ENCODE measurements around the gene CELF2. TPM values are rescaled to one million over a fixed set of nuclear protein-coding genes. Genes with fewer than 3 reads are reported as not detected.

Gene CELF2
- total RNA-seq, 1 experiment from 2014 or later: not detected

DNA sequence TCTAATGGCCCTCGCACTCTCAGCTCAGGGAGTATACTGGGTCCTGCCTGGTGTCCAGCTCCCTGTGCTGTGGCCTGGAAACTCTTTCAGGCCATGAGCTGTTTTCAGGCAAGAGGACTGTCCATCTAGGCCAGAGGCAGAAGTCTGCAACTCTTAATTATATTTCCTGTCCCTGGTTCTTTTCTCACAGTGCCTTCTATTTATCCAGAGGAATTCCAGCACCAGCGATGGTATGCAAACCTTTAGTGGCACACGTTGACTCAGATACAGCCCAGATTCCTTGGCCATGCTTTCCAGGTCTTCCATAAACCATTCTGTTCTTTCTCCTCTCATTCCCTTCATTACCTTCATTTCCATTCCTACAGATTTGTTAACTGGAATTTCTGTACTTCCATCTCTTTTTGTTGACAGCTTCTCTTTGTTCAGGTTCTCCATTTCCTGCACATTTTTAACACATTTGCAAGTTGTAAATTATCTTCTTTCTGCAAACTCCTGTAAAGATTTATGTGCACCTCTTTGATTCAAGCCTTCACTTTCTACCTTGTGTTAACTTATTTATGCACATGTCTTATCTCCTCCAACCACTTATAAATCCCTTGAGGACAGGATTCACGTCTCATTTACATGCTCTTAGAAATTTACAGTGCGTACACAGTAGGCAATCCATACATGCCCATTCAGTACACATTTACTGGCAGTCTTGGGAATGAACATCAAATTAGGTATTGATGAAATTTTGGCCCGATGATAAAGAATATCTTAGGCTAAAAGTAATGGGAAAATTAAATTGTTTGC is 172.1 kb downstream of the CELF2 start:
- BruUV-seq (replicated peaks): no TSS peak

DNA sequence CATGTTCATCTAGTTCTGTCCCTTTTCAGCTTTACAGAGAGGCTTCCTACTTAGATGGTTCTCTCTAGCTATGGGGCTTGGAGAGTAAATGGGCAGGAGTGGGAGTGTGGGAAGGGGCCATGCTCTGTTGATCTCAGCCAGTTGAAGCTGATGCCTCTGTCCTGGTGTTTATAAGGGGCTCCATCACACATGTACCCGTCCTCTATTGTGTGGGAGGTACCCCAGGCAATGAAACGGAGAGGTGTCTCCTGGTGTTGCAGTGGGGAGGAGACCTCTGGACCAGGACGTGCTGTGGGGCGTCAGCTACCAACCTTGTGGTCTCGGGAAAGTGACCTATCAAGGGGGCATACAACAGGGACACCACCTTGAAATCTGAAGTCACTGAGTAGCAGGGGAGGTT is 173.5 kb downstream of the CELF2 start:
- Histone ChIP-seq H3K27me3 (replicated peaks; ENCODE audit: insufficient read depth, low read depth, low read length, poor library complexity) (peaks cover 58% of the 10 kb centered on the region), H3K36me3 (ENCODE audit: insufficient read depth, low read length, poor library complexity, severe bottlenecking) (no peaks in the 10 kb centered on the region), H3K9me3 (ENCODE audit: low read depth, low read length, poor library complexity, severe bottlenecking) (no peaks in the 10 kb centered on the region), H3K4me1 (ENCODE audit: insufficient read depth, low read length, poor library complexity, severe bottlenecking) (no peaks in the 10 kb centered on the region), H3K4me3 (ENCODE audit: low read depth, low read length, poor library complexity, severe bottlenecking) (no peak overlapping the region), H3K27ac (ENCODE audit: low read depth, low read length, poor library complexity, severe bottlenecking) (no peak overlapping the region)
- no peak for DNase-seq (ENCODE audit: low spot score)
- ChIA-PET CTCF (no interaction called here), POLR2A (ENCODE audit: low non-redundant PET) (no interaction called here)
- TF ChIP-seq, protein P1, sequence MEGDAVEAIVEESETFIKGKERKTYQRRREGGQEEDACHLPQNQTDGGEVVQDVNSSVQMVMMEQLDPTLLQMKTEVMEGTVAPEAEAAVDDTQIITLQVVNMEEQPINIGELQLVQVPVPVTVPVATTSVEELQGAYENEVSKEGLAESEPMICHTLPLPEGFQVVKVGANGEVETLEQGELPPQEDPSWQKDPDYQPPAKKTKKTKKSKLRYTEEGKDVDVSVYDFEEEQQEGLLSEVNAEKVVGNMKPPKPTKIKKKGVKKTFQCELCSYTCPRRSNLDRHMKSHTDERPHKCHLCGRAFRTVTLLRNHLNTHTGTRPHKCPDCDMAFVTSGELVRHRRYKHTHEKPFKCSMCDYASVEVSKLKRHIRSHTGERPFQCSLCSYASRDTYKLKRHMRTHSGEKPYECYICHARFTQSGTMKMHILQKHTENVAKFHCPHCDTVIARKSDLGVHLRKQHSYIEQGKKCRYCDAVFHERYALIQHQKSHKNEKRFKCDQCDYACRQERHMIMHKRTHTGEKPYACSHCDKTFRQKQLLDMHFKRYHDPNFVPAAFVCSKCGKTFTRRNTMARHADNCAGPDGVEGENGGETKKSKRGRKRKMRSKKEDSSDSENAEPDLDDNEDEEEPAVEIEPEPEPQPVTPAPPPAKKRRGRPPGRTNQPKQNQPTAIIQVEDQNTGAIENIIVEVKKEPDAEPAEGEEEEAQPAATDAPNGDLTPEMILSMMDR (conservative IDR thresholded peaks at IDR 0.05; ENCODE audit: low read depth, low read length): no peak
- no peak for TF ChIP-seq EZH2 (IDR thresholded peaks at IDR 0.05; ENCODE audit: borderline replicate concordance, low read depth, low read length, poor library complexity, severe bottlenecking)
- BruUV-seq (replicated peaks): no TSS peak
- intact Hi-C loops (cut with micrococcal nuclease; ENCODE audit: unreplicated experiment): no loop called here

More for the DNA sequence above, 172.1 kb downstream of the CELF2 start:
- H3K9me3 ChIP-seq (ENCODE audit: low read depth, low read length, poor library complexity, severe bottlenecking): no peaks in the 10 kb centered on the region
- ChIA-PET POLR2A (ENCODE audit: low non-redundant PET) (no interaction called here), CTCF (no interaction called here)
- H3K27me3 ChIP-seq (replicated peaks; ENCODE audit: insufficient read depth, low read depth, low read length, poor library complexity): peaks cover 51% of the 10 kb centered on the region
- no peak overlapping the region for H3K27ac ChIP-seq (ENCODE audit: low read depth, low read length, poor library complexity, severe bottlenecking)
- TF ChIP-seq, protein P1 (conservative IDR thresholded peaks at IDR 0.05; ENCODE audit: low read depth, low read length): no peak
- no peak for TF ChIP-seq EZH2 (IDR thresholded peaks at IDR 0.05; ENCODE audit: borderline replicate concordance, low read depth, low read length, poor library complexity, severe bottlenecking)
- no peak for DNase-seq (ENCODE audit: low spot score)
- intact Hi-C loops (cut with micrococcal nuclease; ENCODE audit: unreplicated experiment): no loop called here
- H3K36me3 ChIP-seq (ENCODE audit: insufficient read depth, low read length, poor library complexity, severe bottlenecking): no peaks in the 10 kb centered on the region
- no peak overlapping the region for H3K4me3 ChIP-seq (ENCODE audit: low read depth, low read length, poor library complexity, severe bottlenecking)
- no peaks in the 10 kb centered on the region for H3K4me1 ChIP-seq (ENCODE audit: insufficient read depth, low read length, poor library complexity, severe bottlenecking)

DNA sequence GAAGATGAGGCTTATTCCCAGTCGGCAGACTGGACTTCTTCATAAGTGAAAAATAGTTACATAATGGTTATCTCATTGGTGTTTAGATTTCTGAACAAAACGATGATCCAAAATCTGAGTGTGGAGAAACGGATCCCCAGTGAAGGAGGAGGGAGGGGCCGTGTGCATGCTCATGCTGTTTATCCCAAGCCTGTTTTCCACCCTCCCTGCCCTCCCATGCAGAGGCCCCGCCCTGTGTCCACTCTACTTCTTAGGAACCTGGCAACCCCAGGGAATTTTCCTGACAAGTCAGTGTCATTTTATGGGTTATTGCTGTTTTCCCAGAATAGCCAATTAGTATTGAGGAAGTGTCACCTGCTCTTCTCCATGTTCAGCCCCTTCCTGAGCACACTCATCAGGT is 174.0 kb downstream of the CELF2 start:
- no peaks in the 10 kb centered on the region for H3K36me3 ChIP-seq (ENCODE audit: insufficient read depth, low read length, poor library complexity, severe bottlenecking)
- ChIA-PET CTCF (no interaction called here), POLR2A (ENCODE audit: low non-redundant PET) (no interaction called here)
- no peaks in the 10 kb centered on the region for H3K4me1 ChIP-seq (ENCODE audit: insufficient read depth, low read length, poor library complexity, severe bottlenecking)
- no peaks in the 10 kb centered on the region for H3K9me3 ChIP-seq (ENCODE audit: low read depth, low read length, poor library complexity, severe bottlenecking)
- peaks cover 58% of the 10 kb centered on the region for H3K27me3 ChIP-seq (replicated peaks; ENCODE audit: insufficient read depth, low read depth, low read length, poor library complexity)
- TF ChIP-seq, protein P1 (conservative IDR thresholded peaks at IDR 0.05; ENCODE audit: low read depth, low read length): no peak
- TF ChIP-seq EZH2 (IDR thresholded peaks at IDR 0.05; ENCODE audit: borderline replicate concordance, low read depth, low read length, poor library complexity, severe bottlenecking): no peak
- no TSS peak for BruUV-seq (replicated peaks)
- H3K27ac ChIP-seq (ENCODE audit: low read depth, low read length, poor library complexity, severe bottlenecking): no peak overlapping the region
- DNase-seq (ENCODE audit: low spot score): no peak
- H3K4me3 ChIP-seq (ENCODE audit: low read depth, low read length, poor library complexity, severe bottlenecking): no peak overlapping the region
- intact Hi-C loops (cut with micrococcal nuclease; ENCODE audit: unreplicated experiment): no loop called here
